GM23338 (cell line): ENCODE results near the gene STX17. TPM values are rescaled to one million over a fixed set of nuclear protein-coding genes. Genes with fewer than 3 reads are reported as not detected.

Source experiments
- ATAC-seq: fragments of 200-7000 bp; cut with Tn5 transposase; 3 replicates; pipeline ENCODE4 v1.9.1; 2020
- DNase-seq: peaks from one replicate; pipeline ENCODE4 v3.0.0-alpha.2; 2015; ENCODE audit warnings: low spot score
- H2AFZ ChIP-seq: fragments of 200-600 bp; sonication (generic); 2 replicates; pipeline ENCODE4 v1.8.0; 2016; ENCODE audit warnings: antibody characterized with exemption, mild to moderate bottlenecking, moderate library complexity
- H3F3A ChIP-seq: fragments of 200-600 bp; sonication (generic); replicated peaks from 2 replicates; pipeline ENCODE4 v1.8.0; 2017; ENCODE audit warnings: antibody characterized with exemption, mixed run types, low read depth
- H3K27ac ChIP-seq: fragments of 200-600 bp; sonication (generic); 2 replicates; pipeline ENCODE4 v1.6.1; 2016; ENCODE audit warnings: low read depth
- H3K27me3 ChIP-seq: fragments of 200-600 bp; sonication (generic); 2 replicates; pipeline ENCODE4 v1.8.0; 2016; ENCODE audit warnings: mild to moderate bottlenecking, mixed run types, moderate library complexity; ENCODE audit not compliant: insufficient read depth
- H3K36me3 ChIP-seq: fragments of 200-600 bp; sonication (generic); 2 replicates; pipeline ENCODE4 v1.8.0; 2016; ENCODE audit warnings: mild to moderate bottlenecking; ENCODE audit not compliant: insufficient read depth
- H3K4me1 ChIP-seq: fragments of 200-600 bp; sonication (generic); 2 replicates; pipeline ENCODE4 v1.8.0; 2016; ENCODE audit warnings: mild to moderate bottlenecking, moderate library complexity; ENCODE audit not compliant: insufficient read depth
- H3K4me2 ChIP-seq: fragments of 200-600 bp; sonication (generic); 2 replicates; pipeline ENCODE4 v1.7.1; 2017; ENCODE audit warnings: mixed run types
- H3K4me3 ChIP-seq: fragments of 200-600 bp; sonication (generic); 2 replicates; pipeline ENCODE4 v1.6.1; 2016; ENCODE audit warnings: mixed run types
- H3K79me2 ChIP-seq: fragments of 200-600 bp; sonication (generic); replicated peaks from 2 replicates; pipeline ENCODE4 v1.8.0; 2017; ENCODE audit warnings: mild to moderate bottlenecking; ENCODE audit not compliant: insufficient read depth
- H3K9me2 ChIP-seq: fragments of 200-600 bp; sonication (generic); 2 replicates; pipeline ENCODE4 v1.8.0; 2017; ENCODE audit not compliant: insufficient read depth
- H4K20me1 ChIP-seq: fragments of 200-600 bp; sonication (generic); replicated peaks from 2 replicates; pipeline ENCODE4 v1.8.0; 2017; ENCODE audit warnings: mild to moderate bottlenecking; ENCODE audit not compliant: insufficient read depth
- H3K27ac Mint-ChIP-seq: 2 replicates; pipeline ENCODE4 v1.8.0; 2020; ENCODE audit warnings: inconsistent platforms, mild to moderate bottlenecking, moderate library complexity, mixed read lengths
- H3K27me3 Mint-ChIP-seq: 3 replicates; pipeline ENCODE4 v1.8.0; 2022; ENCODE audit warnings: low read depth, mild to moderate bottlenecking, moderate library complexity, mixed read lengths, inconsistent platforms; ENCODE audit not compliant: insufficient read depth, poor library complexity
- H3K36me3 Mint-ChIP-seq: 3 replicates; pipeline ENCODE4 v1.8.0; 2021; ENCODE audit warnings: low read depth, mild to moderate bottlenecking, inconsistent platforms, moderate library complexity, mixed read lengths
- H3K4me1 Mint-ChIP-seq: 3 replicates; pipeline ENCODE4 v1.8.0; 2020; ENCODE audit warnings: mild to moderate bottlenecking, inconsistent platforms, mixed read lengths
- H3K4me3 Mint-ChIP-seq: 3 replicates; pipeline ENCODE4 v1.8.0; 2021; ENCODE audit warnings: moderate library complexity, mild to moderate bottlenecking, inconsistent platforms, mixed read lengths
- H3K9me3 Mint-ChIP-seq: 3 replicates; pipeline ENCODE4 v1.8.0; 2020; ENCODE audit warnings: moderate library complexity, mild to moderate bottlenecking, inconsistent platforms, mixed read lengths
- CREB1 ChIP-seq: fragments of 250-450 bp; sonication (Bioruptor Pico); IDR thresholded peaks from 2 replicates; pipeline ENCODE4 v1.5.0; 2020; ENCODE audit warnings: low read depth, mild to moderate bottlenecking, moderate library complexity
- EZH2phosphoT487 ChIP-seq: fragments of 200-600 bp; sonication (generic); IDR thresholded peaks from one replicate; pipeline ENCODE4 v1.8.1; 2018; ENCODE audit warnings: antibody characterized with exemption; ENCODE audit not compliant: unreplicated experiment
- JUNB ChIP-seq: IDR thresholded peaks from one replicate; pipeline ENCODE4 v1.6.1; 2016; ENCODE audit warnings: antibody characterized with exemption; ENCODE audit not compliant: unreplicated experiment
- NANOG ChIP-seq: IDR thresholded peaks from 2 replicates; pipeline ENCODE4 v1.6.1; 2016; ENCODE audit warnings: antibody characterized with exemption, borderline replicate concordance
- POLR2AphosphoS5 ChIP-seq: IDR thresholded peaks from 2 replicates; pipeline ENCODE4 v1.6.1; 2016; ENCODE audit warnings: antibody characterized with exemption, low read depth
- STAT1 ChIP-seq: IDR thresholded peaks from one replicate; pipeline ENCODE4 v1.6.1; 2016; ENCODE audit warnings: antibody characterized with exemption; ENCODE audit not compliant: unreplicated experiment
- ZNF114 ChIP-seq: fragments of 250-450 bp; sonication (Bioruptor Pico); IDR thresholded peaks from 2 replicates; pipeline ENCODE4 v1.5.0; 2020; ENCODE audit warnings: mild to moderate bottlenecking, moderate library complexity
- ZNF331 ChIP-seq: fragments of 250-450 bp; sonication (Bioruptor Pico); IDR thresholded peaks from 2 replicates; pipeline ENCODE4 v1.5.0; 2020; ENCODE audit warnings: low read depth, mild to moderate bottlenecking, moderate library complexity
- polyA plus RNA-seq: library from polyadenylated mRNA; unstranded; fragments of >200 nt; fragmentation: Nextera tagmentation; extraction: Ambion mirVana; gene quantifications from 2 replicates; pipeline ENCODE4 v1.2.1, GENCODE V29; 2016
- total RNA-seq: library from RNA; depleted of rRNA; stranded (reverse); fragments of >200 nt; shearing (Covaris generic); gene quantifications from 2 replicates; pipeline ENCODE4 v1.2.3, GENCODE V29; 2014
- TF ChIP-seq, protein P1 (sequence below): IDR thresholded peaks from one replicate; pipeline ENCODE4 v1.6.1; 2018; ENCODE audit warnings: antibody characterized with exemption; ENCODE audit not compliant: unreplicated experiment
- TF ChIP-seq, protein P2 (sequence below): IDR thresholded peaks from 2 replicates; pipeline ENCODE4 v1.6.1; 2016; ENCODE audit warnings: antibody characterized with exemption
- TF ChIP-seq, protein P3 (sequence below), 2 experiments: fragments of 200-600 bp in 1 of 2; sonication (generic) in 1 of 2; conservative IDR thresholded peaks; 2 replicates each; pipeline versions ENCODE4 v1.5.1 to v1.6.1; 2016 to 2017; ENCODE audit warnings: antibody characterized with exemption in 2 of 2, low read depth in 2 of 2, mild to moderate bottlenecking in 2 of 2, moderate library complexity in 1 of 2

The STX17 gene
- total and polyA plus RNA-seq, 2 experiments from 2014 or later, result 12.9 to 24.2 TPM

DNA sequence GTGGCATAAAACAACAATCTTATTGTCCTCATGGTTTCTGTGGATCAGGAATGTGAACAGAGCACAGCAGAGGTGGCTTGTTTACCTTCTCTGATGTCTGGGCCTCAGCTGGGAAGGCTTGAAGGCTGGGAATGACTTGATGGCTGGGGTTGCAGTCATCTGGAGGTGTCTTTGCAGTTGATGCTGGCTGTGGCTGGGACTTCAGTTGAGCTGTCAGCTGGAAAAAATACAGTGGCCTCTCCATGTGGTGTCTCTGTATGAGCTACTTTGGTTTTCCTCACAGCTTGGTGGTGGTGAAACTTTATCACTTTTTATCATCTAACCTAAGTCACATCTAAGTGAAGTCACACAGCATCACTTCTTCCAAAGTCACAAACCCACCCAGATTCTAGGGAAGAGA, 24.7 kb upstream of the STX17 start:
- Histone ChIP-seq H3K4me1 (no peaks in the 10 kb centered on the region), H3K27me3 (no peaks in the 10 kb centered on the region), H3K4me2 (no peak overlapping the region), H4K20me1 (no peaks in the 10 kb centered on the region), H3K27ac (no peak overlapping the region), H3K79me2 (no peaks in the 10 kb centered on the region), H3K36me3 (no peaks in the 10 kb centered on the region), H2AFZ (no peak overlapping the region), H3K4me3 (no peak overlapping the region), H3F3A (no peaks in the 10 kb centered on the region), H3K9me2 (no peaks in the 10 kb centered on the region; the same call in none of the 2 replicates)
- Mint-ChIP-seq H3K4me3 (no peak overlapping the region), H3K4me1 (no peaks in the 10 kb centered on the region), H3K9me3 (no peaks in the 10 kb centered on the region; the same call in 1 of the 3 replicates), H3K27ac (no peak overlapping the region), H3K27me3 (no peaks in the 10 kb centered on the region), H3K36me3 (no peaks in the 10 kb centered on the region)
- TF ChIP-seq CREB1 (no peak), ZNF114 (CRISPR knock-in tag) (no peak), EZH2phosphoT487 (no peak), STAT1 (no peak), ZNF331 (CRISPR knock-in tag) (no peak)
- TF ChIP-seq, protein P1, sequence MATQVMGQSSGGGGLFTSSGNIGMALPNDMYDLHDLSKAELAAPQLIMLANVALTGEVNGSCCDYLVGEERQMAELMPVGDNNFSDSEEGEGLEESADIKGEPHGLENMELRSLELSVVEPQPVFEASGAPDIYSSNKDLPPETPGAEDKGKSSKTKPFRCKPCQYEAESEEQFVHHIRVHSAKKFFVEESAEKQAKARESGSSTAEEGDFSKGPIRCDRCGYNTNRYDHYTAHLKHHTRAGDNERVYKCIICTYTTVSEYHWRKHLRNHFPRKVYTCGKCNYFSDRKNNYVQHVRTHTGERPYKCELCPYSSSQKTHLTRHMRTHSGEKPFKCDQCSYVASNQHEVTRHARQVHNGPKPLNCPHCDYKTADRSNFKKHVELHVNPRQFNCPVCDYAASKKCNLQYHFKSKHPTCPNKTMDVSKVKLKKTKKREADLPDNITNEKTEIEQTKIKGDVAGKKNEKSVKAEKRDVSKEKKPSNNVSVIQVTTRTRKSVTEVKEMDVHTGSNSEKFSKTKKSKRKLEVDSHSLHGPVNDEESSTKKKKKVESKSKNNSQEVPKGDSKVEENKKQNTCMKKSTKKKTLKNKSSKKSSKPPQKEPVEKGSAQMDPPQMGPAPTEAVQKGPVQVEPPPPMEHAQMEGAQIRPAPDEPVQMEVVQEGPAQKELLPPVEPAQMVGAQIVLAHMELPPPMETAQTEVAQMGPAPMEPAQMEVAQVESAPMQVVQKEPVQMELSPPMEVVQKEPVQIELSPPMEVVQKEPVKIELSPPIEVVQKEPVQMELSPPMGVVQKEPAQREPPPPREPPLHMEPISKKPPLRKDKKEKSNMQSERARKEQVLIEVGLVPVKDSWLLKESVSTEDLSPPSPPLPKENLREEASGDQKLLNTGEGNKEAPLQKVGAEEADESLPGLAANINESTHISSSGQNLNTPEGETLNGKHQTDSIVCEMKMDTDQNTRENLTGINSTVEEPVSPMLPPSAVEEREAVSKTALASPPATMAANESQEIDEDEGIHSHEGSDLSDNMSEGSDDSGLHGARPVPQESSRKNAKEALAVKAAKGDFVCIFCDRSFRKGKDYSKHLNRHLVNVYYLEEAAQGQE, result no peak
- TF ChIP-seq, protein P2, sequence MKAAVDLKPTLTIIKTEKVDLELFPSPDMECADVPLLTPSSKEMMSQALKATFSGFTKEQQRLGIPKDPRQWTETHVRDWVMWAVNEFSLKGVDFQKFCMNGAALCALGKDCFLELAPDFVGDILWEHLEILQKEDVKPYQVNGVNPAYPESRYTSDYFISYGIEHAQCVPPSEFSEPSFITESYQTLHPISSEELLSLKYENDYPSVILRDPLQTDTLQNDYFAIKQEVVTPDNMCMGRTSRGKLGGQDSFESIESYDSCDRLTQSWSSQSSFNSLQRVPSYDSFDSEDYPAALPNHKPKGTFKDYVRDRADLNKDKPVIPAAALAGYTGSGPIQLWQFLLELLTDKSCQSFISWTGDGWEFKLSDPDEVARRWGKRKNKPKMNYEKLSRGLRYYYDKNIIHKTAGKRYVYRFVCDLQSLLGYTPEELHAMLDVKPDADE, result no peak
- ATAC-seq, result no peak
- DNase-seq, result no peak

DNA sequence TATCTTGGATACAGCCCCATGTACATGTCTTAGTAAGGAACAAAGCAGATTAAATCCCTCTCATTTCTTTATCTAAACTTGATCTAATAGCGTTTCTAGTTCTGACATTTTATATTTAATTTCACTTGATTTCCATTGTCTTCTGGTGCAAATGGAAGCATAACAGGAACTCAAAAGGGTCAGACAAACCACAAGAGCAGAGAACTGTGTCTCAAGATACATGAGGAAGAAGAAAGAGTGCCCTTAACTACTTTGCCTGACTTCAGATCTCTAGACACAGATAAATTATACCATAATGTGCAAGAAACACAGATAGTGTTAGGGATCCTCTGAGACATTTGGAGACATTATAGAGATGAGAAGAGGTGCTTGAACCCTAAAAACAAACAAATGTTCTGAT, 20.7 kb upstream of the STX17 start:
- no peaks in the 10 kb centered on the region for H3K36me3 ChIP-seq
- H3K27me3 Mint-ChIP-seq, result no peaks in the 10 kb centered on the region
- H3K4me2 ChIP-seq, result no peak overlapping the region
- H3K79me2 ChIP-seq, result no peaks in the 10 kb centered on the region
- no peaks in the 10 kb centered on the region for H3K27me3 ChIP-seq
- no peak overlapping the region for H2AFZ ChIP-seq
- H3K27ac Mint-ChIP-seq, result no peak overlapping the region
- no peaks in the 10 kb centered on the region for H3K36me3 Mint-ChIP-seq
- H3F3A ChIP-seq, result no peaks in the 10 kb centered on the region
- H3K4me1 ChIP-seq, result no peaks in the 10 kb centered on the region
- H3K27ac ChIP-seq, result no peak overlapping the region
- H3K4me1 Mint-ChIP-seq, result no peaks in the 10 kb centered on the region
- no peaks in the 10 kb centered on the region; the same call in 2 of the 3 replicates for H3K9me3 Mint-ChIP-seq
- no peak overlapping the region for H3K4me3 ChIP-seq
- DNase-seq (no peak), ATAC-seq (no peak)
- no peak overlapping the region for H3K4me3 Mint-ChIP-seq
- no peaks in the 10 kb centered on the region for H3K9me2 ChIP-seq
- H4K20me1 ChIP-seq, result no peaks in the 10 kb centered on the region
- no peak for TF ChIP-seq NANOG
- no peak for TF ChIP-seq CREB1
- no peak for TF ChIP-seq ZNF331 (CRISPR knock-in tag)
- no peak for TF ChIP-seq JUNB
- TF ChIP-seq, protein P3, sequence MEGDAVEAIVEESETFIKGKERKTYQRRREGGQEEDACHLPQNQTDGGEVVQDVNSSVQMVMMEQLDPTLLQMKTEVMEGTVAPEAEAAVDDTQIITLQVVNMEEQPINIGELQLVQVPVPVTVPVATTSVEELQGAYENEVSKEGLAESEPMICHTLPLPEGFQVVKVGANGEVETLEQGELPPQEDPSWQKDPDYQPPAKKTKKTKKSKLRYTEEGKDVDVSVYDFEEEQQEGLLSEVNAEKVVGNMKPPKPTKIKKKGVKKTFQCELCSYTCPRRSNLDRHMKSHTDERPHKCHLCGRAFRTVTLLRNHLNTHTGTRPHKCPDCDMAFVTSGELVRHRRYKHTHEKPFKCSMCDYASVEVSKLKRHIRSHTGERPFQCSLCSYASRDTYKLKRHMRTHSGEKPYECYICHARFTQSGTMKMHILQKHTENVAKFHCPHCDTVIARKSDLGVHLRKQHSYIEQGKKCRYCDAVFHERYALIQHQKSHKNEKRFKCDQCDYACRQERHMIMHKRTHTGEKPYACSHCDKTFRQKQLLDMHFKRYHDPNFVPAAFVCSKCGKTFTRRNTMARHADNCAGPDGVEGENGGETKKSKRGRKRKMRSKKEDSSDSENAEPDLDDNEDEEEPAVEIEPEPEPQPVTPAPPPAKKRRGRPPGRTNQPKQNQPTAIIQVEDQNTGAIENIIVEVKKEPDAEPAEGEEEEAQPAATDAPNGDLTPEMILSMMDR (conservative IDR thresholded peaks at IDR 0.05; ENCODE audit: low read depth in 2 of 2), result no peak
- TF ChIP-seq, protein P2, result no peak
- TF ChIP-seq POLR2AphosphoS5, result no peak
- no peak for TF ChIP-seq EZH2phosphoT487
- TF ChIP-seq ZNF114 (CRISPR knock-in tag), result no peak
